Embryonic facial prominence (tissue), 1 donor: ENCODE results near the gene DDX41.
"Not testable (repeated sequence)": the region's sequence is repeated elsewhere in the genome, so short reads cannot be mapped to it uniquely, and the experiment has no call there.

Experiments
- DNase-seq: peaks from one replicate; pipeline ENCODE4 v3.0.0-alpha.2; 2016; ENCODE audit errors: extremely low spot score

The DDX41 gene

GRCh38 chr5:177537389-177538361 is 20.9 kb upstream of the DDX41 start:
- no peak for DNase-seq

GRCh38 chr5:177536386-177536785 is 19.6 kb upstream of the DDX41 start:
- no peak for DNase-seq

- DNase-seq = no peak
Observed at GRCh38 chr5:177535125-177535524, 18.4 kb upstream of the DDX41 start.

GRCh38 chr5:177534433-177534832 is 17.7 kb upstream of the DDX41 start:
- not testable (repeated sequence) for DNase-seq

- no peak for DNase-seq
Observed at GRCh38 chr5:177531209-177531940, 14.6 kb upstream of the DDX41 start.

- DNase-seq = no peak
Observed at GRCh38 chr5:177530638-177531037, 13.9 kb upstream of the DDX41 start.

GRCh38 chr5:177529247-177530203 is 12.8 kb upstream of the DDX41 start:
- DNase-seq = no peak

GRCh38 chr5:177528631-177529030 is 11.9 kb upstream of the DDX41 start:
- DNase-seq = no peak

GRCh38 chr5:177527595-177527994 is 10.8 kb upstream of the DDX41 start:
- no peak for DNase-seq

GRCh38 chr5:177526791-177527190 is 10.0 kb upstream of the DDX41 start:
- DNase-seq = no peak

GRCh38 chr5:177526191-177526590 is 9.4 kb upstream of the DDX41 start:
- no peak for DNase-seq

GRCh38 chr5:177524941-177525655 is 8.3 kb upstream of the DDX41 start:
- DNase-seq = no peak

- no peak for DNase-seq
Observed at GRCh38 chr5:177524539-177524900, 7.8 kb upstream of the DDX41 start.

GRCh38 chr5:177523711-177524538 is 7.2 kb upstream of the DDX41 start:
- DNase-seq = no peak

GRCh38 chr5:177520916-177521513 is 4.3 kb upstream of the DDX41 start:
- DNase-seq = no peak

- no peak for DNase-seq
Observed at GRCh38 chr5:177520271-177520670, 3.5 kb upstream of the DDX41 start.

GRCh38 chr5:177519463-177520235 is 2.9 kb upstream of the DDX41 start:
- no peak for DNase-seq

- DNase-seq = no peak
Observed at GRCh38 chr5:177515580-177515979, 1.2 kb downstream of the DDX41 start.

GRCh38 chr5:177514541-177514940 is 2.2 kb downstream of the DDX41 start:
- no peak for DNase-seq
